ENCODE data around the gene ITGB3BP.

Gene ITGB3BP

DNA sequence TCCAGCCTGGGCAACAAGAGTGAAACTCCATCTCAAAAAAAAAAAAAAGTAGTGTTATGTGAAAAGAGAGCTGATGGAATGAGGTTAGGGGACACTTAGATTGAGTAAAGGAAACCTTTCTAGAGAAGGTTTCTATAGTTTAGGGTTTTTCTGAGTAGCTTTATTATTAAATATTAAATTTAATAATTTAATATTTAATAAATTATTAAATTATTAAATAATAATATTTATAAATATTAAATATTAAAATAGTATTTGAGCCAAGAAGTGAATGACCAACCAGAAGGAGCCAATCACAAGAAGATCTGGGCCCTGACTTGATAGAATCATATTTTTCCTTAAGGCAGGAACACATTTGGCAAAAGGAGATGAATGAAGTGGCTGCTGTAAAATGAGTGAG, 104.9 kb downstream of the ITGB3BP start:
- no peak for DNase-seq (ENCODE audit: low spot score)

DNA sequence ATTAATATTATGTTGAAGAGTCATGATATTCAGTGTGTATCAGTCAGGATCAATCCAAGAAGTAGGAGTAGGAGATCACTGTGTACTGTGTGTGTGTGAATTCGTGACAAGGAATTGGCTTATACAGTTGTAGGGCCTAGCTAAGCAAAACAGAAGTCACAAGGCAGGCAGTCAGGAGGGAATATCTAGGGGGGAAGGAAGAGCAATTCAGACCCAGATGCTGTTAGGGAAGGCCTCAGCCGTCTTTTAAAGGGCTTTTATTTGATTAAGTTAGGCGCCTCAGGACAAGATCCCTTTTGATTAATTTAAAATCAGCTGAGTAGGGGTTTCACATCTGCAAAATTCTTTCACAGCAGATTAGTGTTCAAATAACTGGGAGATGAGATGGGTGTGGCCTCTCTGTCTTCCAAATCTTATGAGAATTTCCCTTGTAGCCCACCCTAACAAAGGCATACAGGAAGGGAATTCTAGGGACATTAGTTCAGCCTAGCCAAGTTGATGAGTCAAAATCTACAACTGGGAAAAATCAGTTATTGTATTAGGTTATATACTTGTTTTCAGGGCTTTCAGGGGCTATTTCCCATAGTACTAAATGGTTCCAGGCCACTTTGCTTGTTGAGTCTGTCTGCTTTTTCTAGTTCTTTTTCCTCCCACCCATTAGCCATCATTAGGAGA, 108.2 kb downstream of the ITGB3BP start:
- DNase-seq (ENCODE audit: low spot score), result no peak

DNA sequence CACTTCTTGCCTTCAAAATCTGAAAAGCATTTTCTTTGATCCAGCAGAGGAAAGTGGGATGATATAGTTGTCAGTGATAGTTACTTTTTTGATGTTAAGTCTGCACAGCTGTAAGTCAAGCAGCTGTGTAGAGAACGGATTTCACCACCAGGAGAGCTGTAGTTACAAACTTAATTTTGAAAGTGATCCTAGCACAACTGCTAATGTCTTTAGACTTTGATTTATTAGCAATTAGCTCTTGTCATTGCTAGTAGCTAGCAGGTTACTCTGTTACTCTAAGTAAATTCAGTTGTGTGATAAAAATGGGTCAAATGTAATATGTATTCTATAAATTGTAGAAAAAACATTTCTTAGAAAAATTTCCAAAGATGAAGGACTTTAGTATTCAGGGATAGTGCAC, 109.6 kb downstream of the ITGB3BP start:
- DNase-seq (ENCODE audit: low spot score), result no peak

DNA sequence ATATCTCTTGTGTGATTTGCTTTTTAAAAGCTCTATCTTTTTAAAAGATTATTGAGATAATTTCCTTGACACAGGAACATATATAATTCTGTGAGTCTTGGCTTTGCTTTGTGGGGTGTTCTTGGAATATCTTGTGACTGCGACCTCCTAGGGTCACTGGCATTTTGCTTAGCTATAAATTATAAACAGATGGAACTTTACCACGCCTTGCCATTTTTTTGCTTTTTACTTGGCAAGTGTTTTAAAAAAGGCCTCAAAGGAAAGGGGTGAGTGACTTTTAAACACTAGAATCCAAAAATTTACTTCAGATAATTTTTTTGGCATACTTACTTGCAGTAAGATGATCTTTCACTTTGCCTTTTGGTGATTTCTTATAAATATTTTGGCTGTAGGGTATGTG, 112.0 kb downstream of the ITGB3BP start:
- no peak for DNase-seq (ENCODE audit: low spot score)

DNA sequence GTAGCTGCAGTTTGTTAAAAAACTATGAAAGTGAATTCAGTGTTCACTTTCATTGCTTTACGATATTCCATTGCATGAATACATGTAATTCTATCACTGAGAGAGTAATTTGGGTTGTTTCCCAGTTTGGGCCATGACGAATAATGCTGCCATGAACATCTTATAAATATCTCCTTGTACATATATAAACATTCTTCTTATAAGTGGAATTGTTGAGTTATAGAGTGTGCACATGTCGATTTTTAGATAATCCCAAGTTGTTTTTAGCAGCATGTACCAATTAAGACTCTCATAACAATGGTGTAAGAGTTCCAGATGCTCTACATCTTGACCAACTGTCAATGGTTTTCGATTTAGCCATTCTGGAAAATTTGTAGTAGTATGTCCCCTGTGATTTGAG, 114.7 kb downstream of the ITGB3BP start:
- DNase-seq (ENCODE audit: low spot score), result no peak

DNA sequence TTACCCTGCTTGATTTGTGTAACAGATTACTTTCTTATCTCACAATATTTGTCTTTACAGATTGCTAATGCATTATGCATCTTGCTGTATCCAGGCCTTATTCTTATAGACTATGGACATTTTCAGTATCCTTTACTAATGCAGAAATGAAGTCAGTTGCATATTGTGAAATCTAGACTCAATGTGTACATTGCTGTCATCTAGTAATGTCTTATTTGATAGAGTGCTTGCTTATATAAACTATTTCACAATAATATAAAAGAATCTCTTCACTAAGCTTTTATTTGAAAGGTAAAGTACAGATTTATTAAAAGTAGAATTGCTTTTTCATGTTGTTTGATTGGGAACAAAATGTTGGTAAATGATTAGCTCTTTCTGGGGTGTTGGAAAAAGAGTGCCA, 116.0 kb downstream of the ITGB3BP start:
- no peak for DNase-seq (ENCODE audit: low spot score)

DNA sequence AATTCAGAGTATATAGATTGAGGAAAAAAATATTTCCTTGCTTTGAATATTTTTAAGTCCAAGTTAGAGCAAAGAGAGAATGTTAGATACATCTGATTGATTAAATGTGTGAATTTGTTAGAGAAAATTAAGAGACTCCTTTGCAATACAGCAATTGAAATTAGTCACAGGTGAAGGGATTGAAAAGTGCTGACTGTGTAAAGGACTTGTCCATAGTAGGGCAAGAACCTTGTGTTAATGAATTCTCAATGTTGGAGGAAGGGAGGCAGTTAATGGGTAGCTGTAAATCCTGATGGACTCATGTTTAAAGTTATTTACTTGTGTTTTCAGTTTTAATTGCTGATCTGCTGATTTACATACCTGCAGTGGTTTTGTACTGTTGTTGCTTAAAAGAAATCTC, 117.0 kb downstream of the ITGB3BP start:
- DNase-seq (ENCODE audit: low spot score), result no peak

DNA sequence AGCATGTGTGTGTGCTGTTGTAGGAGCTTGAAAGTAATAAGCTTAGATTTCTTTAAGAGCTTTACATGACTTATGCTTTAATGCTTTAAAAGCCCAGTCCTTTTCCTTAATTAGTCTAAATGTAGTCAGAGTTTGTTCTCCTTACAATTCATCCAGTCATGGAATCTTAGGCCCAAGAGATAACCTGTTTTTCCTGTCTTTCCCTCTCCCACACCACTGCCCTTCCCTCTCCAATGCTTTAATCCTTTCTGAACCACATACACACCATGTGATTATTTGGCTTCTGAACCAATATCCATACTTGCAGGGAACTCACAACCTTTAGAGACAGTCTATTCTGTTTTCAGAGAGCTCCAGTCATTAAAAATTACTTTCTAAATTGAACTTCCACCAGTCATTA, 118.0 kb downstream of the ITGB3BP start:
- no peak for DNase-seq (ENCODE audit: low spot score)

DNA sequence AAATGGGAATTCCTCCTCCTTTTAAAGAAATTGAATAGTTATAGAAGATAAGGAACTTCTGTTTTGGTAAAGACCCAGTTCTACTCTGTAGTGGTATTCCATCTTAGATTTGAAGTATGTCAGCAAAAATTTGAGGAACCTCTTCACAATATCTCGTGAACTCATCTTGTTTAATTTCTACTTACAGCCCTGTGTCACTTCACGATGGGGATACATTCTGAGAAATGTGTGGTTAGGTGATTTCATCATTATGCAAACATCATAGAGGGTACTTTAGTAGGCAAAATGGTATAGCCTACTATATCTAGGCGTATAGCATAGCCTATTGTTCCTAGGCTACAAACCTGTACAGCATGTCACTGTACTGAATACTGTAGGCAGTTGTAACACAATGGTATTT, 119.6 kb downstream of the ITGB3BP start:
- DNase-seq (ENCODE audit: low spot score), result no peak

DNA sequence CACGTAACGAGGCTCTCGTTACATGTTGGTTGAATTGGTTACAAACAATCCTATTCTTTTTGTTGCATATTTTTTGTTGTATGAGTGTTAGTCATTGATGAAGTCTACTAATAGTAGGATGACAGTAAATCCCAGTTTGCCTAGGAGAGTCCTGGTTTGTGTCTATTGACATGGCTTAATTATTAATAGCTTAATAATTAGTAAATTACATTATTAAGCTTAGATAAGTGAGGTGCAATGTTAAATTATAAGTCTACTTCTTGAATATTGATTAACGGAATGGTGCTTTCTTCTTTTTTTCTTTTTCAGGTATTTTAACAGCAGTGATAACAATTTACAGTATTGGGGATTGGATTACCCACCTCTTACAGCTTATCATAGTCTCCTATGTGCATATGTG, 121.1 kb downstream of the ITGB3BP start:
- DNase-seq (ENCODE audit: low spot score), result no peak

Measured in ecto neural progenitor cell (in vitro differentiated cells).